GM06990 (cell line): ENCODE measurements around the gene LIX1.

Source experiments
- DNase-seq: peaks from one replicate; pipeline ENCODE4 v3.0.0-alpha.2; 2011; ENCODE audit not compliant: insufficient read length; ENCODE audit errors: extremely low read depth
- H3K27me3 ChIP-seq: replicated peaks from 2 replicates; pipeline ENCODE4 v1.6.0; 2011; ENCODE audit warnings: low read length; ENCODE audit not compliant: control insufficient read depth, insufficient read depth
- H3K36me3 ChIP-seq: 2 replicates; pipeline ENCODE4 v1.5.1; 2011; ENCODE audit warnings: low read length; ENCODE audit not compliant: control insufficient read depth, insufficient read depth
- H3K4me3 ChIP-seq: replicated peaks from 2 replicates; pipeline ENCODE4 v1.5.1; 2011; ENCODE audit warnings: low read depth, mild to moderate bottlenecking, control low read depth, low read length
- CTCF ChIP-seq: IDR thresholded peaks from 2 replicates; pipeline ENCODE4 v1.5.1; 2011; ENCODE audit warnings: low read length, control low read depth, mild to moderate bottlenecking, inconsistent platforms; ENCODE audit not compliant: insufficient read depth, poor library complexity, severe bottlenecking

The LIX1 gene

GRCh38 chr5:97042996-97043395 is 99.4 kb downstream of the LIX1 start:
- no peak for DNase-seq
- Histone ChIP-seq H3K4me3 (no peak overlapping the region), H3K36me3 (no peaks in the 10 kb centered on the region; the same call in 1 of the 2 replicates), H3K27me3 (no peaks in the 10 kb centered on the region)
- TF ChIP-seq CTCF, result no peak
